WTC11 (cell line): ENCODE results near the gene ZNF620. TPM values are rescaled to one million over a fixed set of nuclear protein-coding genes. Genes with fewer than 3 reads are reported as not detected.

Experiments
- ATAC-seq: fragments of 200-7000 bp; cut with Tn5 transposase; 2 replicates; pipeline ENCODE4 v1.10.0; 2021; ENCODE audit warnings: mild to moderate bottlenecking, moderate library complexity
- CTCF ChIA-PET: fragments of 300-600 bp; sonication (Branson Sonifier 250); formaldehyde crosslinking; loops from one replicate; lab custom pipeline; 2021; ENCODE audit warnings: antibody characterized with exemption; lab: Charles Lee
- POLR2A ChIA-PET: fragments of 350-600 bp; sonication (Branson Sonifier 250); formaldehyde crosslinking; loops from one replicate; lab custom pipeline; 2021; ENCODE audit warnings: antibody characterized with exemption; lab: Charles Lee
- DNase-seq: peaks from one replicate; pipeline ENCODE4 v3.0.0; 2021; ENCODE audit warnings: low spot score
- H3K27ac Mint-ChIP-seq: 2 replicates; pipeline ENCODE4 v1.8.0; 2021; ENCODE audit warnings: mixed read lengths
- H3K27me3 Mint-ChIP-seq: 2 replicates; pipeline ENCODE4 v1.8.0; 2021; ENCODE audit warnings: low read depth, mild to moderate bottlenecking, moderate library complexity, mixed read lengths
- H3K36me3 Mint-ChIP-seq: 2 replicates; pipeline ENCODE4 v1.8.0; 2021; ENCODE audit warnings: mixed read lengths
- H3K4me1 Mint-ChIP-seq: 2 replicates; pipeline ENCODE4 v1.8.0; 2022; ENCODE audit warnings: mixed read lengths
- H3K4me3 Mint-ChIP-seq: 2 replicates; pipeline ENCODE4 v1.8.0; 2021; ENCODE audit warnings: mild to moderate bottlenecking, moderate library complexity, mixed read lengths
- H3K9me3 Mint-ChIP-seq: 2 replicates; pipeline ENCODE4 v1.8.0; 2021; ENCODE audit warnings: mixed read lengths
- ATF3 ChIP-seq: sonication (generic); formaldehyde crosslinking; conservative IDR thresholded peaks from 2 replicates; pipeline ENCODE4 v1.8.1; 2022; ENCODE audit warnings: mild to moderate bottlenecking, missing genetic modification reagents
- CDX4 ChIP-seq: fragments of 250-450 bp; sonication (Bioruptor Pico); IDR thresholded peaks from 2 replicates; pipeline ENCODE4 v1.9.0; 2021; ENCODE audit warnings: moderate library complexity, mild to moderate bottlenecking, inconsistent platforms, borderline replicate concordance
- EMX1 ChIP-seq: fragments of 250-450 bp; sonication (Bioruptor Pico); IDR thresholded peaks from 2 replicates; pipeline ENCODE4 v1.8.0; 2021; ENCODE audit warnings: mild to moderate bottlenecking
- ETV6 ChIP-seq: sonication (generic); formaldehyde crosslinking; IDR thresholded peaks from 2 replicates; pipeline ENCODE4 v1.8.1; 2022; ENCODE audit warnings: mild to moderate bottlenecking, missing genetic modification reagents
- FOXJ3 ChIP-seq: sonication (generic); formaldehyde crosslinking; IDR thresholded peaks from 2 replicates; pipeline ENCODE4 v1.9.0; 2021; ENCODE audit warnings: missing genetic modification reagents, mild to moderate bottlenecking, borderline replicate concordance
- FOXK1 ChIP-seq: sonication (generic); formaldehyde crosslinking; IDR thresholded peaks from 2 replicates; pipeline ENCODE4 v1.8.0; 2022; ENCODE audit warnings: mild to moderate bottlenecking, moderate library complexity, missing genetic modification reagents
- MYBL2 ChIP-seq: sonication (generic); formaldehyde crosslinking; IDR thresholded peaks from 2 replicates; pipeline ENCODE4 v1.8.1; 2023; ENCODE audit warnings: mild to moderate bottlenecking, moderate library complexity, missing genetic modification reagents
- NFE2L1 ChIP-seq: sonication (generic); formaldehyde crosslinking; IDR thresholded peaks from 2 replicates; pipeline ENCODE4 v1.8.1; 2023; ENCODE audit warnings: missing genetic modification reagents
- SMAD3 ChIP-seq: sonication (generic); formaldehyde crosslinking; IDR thresholded peaks from 2 replicates; pipeline ENCODE4 v1.8.0; 2022; ENCODE audit warnings: missing genetic modification reagents, mild to moderate bottlenecking, borderline replicate concordance
- TEAD1 ChIP-seq: sonication (generic); formaldehyde crosslinking; IDR thresholded peaks from 2 replicates; pipeline ENCODE4 v1.8.0; 2022; ENCODE audit warnings: mild to moderate bottlenecking, missing genetic modification reagents
- TEAD4 ChIP-seq: sonication (generic); formaldehyde crosslinking; IDR thresholded peaks from 2 replicates; pipeline ENCODE4 v1.8.0; 2022; ENCODE audit warnings: mild to moderate bottlenecking, missing genetic modification reagents
- TP53 ChIP-seq: sonication (generic); formaldehyde crosslinking; IDR thresholded peaks from 2 replicates; pipeline ENCODE4 v1.8.1; 2023; ENCODE audit warnings: mild to moderate bottlenecking, missing genetic modification reagents
- ZBTB21 ChIP-seq: sonication (generic); formaldehyde crosslinking; IDR thresholded peaks from 2 replicates; pipeline ENCODE4 v1.8.1; 2023; ENCODE audit warnings: mild to moderate bottlenecking, missing genetic modification reagents, borderline replicate concordance
- ZNF219 ChIP-seq: sonication (generic); formaldehyde crosslinking; IDR thresholded peaks from 2 replicates; pipeline ENCODE4 v1.8.0; 2023; ENCODE audit warnings: missing genetic modification reagents, mild to moderate bottlenecking, borderline replicate concordance
- ZNF317 ChIP-seq: sonication (generic); formaldehyde crosslinking; IDR thresholded peaks from 2 replicates; pipeline ENCODE4 v1.8.1; 2023; ENCODE audit warnings: low read depth, mild to moderate bottlenecking, moderate library complexity, missing genetic modification reagents, borderline replicate concordance
- ZNF423 ChIP-seq: fragments of 250-450 bp; sonication (Bioruptor Pico); IDR thresholded peaks from 2 replicates; pipeline ENCODE4 v2.1.2; 2022; ENCODE audit warnings: mild to moderate bottlenecking, moderate library complexity
- total RNA-seq: library from RNA; stranded (reverse); gene quantifications from 3 replicates; pipeline ENCODE4 v1.2.3, GENCODE V29; 2021
- TF ChIP-seq, protein P1 (sequence below): fragments of 250-450 bp; sonication (Bioruptor Pico); IDR thresholded peaks from 2 replicates; pipeline ENCODE4 v2.1.2; 2022; ENCODE audit warnings: mild to moderate bottlenecking, moderate library complexity
- TF ChIP-seq, protein P2 (sequence below): fragments of 250-450 bp; sonication (Bioruptor Pico); IDR thresholded peaks from 2 replicates; pipeline ENCODE4 v1.9.0; 2021; ENCODE audit warnings: mild to moderate bottlenecking

The ZNF620 gene
- total RNA-seq, 1 experiment from 2014 or later: 15.6 TPM

DNA sequence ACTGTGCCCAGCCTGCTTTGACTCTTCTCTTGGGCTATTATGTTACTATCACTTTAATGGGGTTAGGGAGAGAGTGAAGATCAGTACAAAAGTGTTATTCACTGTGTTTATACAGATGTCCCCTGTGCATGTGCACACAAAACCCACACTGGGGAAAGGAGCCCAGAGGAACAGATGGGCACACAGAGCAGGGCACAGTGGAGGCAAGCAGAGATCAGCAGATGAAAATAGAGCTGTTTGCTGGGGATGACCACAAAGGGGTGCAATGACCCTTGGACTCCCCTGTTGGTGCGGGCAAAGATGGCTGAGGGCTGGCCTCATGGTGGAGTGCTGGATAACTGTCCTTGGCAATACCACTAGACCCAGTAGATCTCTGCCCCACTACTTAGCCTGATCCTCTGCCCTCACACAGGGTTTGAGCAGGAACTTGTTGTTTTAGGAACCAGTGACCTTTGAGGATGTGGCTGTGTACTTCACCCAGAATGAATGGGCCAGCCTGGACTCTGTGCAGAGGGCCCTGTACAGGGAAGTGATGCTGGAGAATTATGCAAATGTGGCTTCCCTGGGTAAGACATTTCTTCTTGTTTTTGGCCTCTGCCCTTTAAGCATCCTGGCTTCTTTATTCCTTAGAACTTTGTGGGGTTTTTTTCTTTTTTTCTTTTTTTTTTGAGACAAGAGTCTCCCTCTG is 5.3 kb downstream of the ZNF620 start (continued):
- no peak for TF ChIP-seq ATF3 (CRISPR knock-in tag)
- TF ChIP-seq, protein P1, sequence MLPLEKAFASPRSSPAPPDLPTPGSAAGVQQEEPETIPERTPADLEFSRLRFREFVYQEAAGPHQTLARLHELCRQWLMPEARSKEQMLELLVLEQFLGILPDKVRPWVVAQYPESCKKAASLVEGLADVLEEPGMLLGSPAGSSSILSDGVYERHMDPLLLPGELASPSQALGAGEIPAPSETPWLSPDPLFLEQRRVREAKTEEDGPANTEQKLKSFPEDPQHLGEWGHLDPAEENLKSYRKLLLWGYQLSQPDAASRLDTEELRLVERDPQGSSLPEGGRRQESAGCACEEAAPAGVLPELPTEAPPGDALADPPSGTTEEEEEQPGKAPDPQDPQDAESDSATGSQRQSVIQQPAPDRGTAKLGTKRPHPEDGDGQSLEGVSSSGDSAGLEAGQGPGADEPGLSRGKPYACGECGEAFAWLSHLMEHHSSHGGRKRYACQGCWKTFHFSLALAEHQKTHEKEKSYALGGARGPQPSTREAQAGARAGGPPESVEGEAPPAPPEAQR: no peak
- no peak for TF ChIP-seq MYBL2 (CRISPR knock-in tag)
- no peak for TF ChIP-seq ZBTB21 (CRISPR knock-in tag)
- TF ChIP-seq TP53 (CRISPR knock-in tag): no peak
- TF ChIP-seq EMX1: no peak
- TF ChIP-seq, protein P2, sequence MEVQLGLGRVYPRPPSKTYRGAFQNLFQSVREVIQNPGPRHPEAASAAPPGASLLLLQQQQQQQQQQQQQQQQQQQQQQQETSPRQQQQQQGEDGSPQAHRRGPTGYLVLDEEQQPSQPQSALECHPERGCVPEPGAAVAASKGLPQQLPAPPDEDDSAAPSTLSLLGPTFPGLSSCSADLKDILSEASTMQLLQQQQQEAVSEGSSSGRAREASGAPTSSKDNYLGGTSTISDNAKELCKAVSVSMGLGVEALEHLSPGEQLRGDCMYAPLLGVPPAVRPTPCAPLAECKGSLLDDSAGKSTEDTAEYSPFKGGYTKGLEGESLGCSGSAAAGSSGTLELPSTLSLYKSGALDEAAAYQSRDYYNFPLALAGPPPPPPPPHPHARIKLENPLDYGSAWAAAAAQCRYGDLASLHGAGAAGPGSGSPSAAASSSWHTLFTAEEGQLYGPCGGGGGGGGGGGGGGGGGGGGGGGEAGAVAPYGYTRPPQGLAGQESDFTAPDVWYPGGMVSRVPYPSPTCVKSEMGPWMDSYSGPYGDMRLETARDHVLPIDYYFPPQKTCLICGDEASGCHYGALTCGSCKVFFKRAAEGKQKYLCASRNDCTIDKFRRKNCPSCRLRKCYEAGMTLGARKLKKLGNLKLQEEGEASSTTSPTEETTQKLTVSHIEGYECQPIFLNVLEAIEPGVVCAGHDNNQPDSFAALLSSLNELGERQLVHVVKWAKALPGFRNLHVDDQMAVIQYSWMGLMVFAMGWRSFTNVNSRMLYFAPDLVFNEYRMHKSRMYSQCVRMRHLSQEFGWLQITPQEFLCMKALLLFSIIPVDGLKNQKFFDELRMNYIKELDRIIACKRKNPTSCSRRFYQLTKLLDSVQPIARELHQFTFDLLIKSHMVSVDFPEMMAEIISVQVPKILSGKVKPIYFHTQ: no peak
- TF ChIP-seq, all 79 proteins: peak for 0

- H3K27me3 Mint-ChIP-seq: no peaks in the 10 kb centered on the region
- no peaks in the 10 kb centered on the region for H3K4me1 Mint-ChIP-seq
- POLR2A ChIA-PET: no interaction called here
- peaks cover 6% of the 10 kb centered on the region for H3K9me3 Mint-ChIP-seq
- ATAC-seq (no peak), DNase-seq (no peak)
- no peak overlapping the region for H3K4me3 Mint-ChIP-seq
- no peak overlapping the region for H3K27ac Mint-ChIP-seq
- H3K36me3 Mint-ChIP-seq: peaks cover 49% of the 10 kb centered on the region
- CTCF ChIA-PET: no interaction called here
- TF ChIP-seq ZNF317 (CRISPR knock-in tag): no peak
- TF ChIP-seq FOXJ3 (CRISPR knock-in tag): no peak
- no peak for TF ChIP-seq SMAD3
- no peak for TF ChIP-seq TEAD4 (CRISPR knock-in tag)
Observed at GRCh38 chr3:40516201-40516600, 10.4 kb downstream of the ZNF620 start.

DNA sequence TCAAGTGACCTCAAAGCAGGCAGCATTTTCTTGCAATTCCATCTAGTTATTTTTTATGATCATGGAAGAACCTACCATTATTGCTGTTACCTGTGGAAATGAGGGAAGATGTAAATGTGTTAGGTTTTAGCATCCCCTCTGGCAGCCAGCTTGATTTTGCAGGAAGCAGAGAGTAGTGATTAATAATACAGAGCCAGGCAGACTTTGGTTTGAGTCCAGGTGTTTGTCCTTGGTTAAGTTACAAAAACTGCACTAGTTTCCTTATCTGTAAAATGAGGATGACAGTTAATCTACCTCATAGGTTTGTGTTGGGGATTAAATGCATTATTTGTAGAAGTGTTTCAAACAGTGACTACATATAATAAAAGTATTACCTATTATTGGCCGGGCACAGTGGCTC is 12.2 kb downstream of the ZNF620 start:
- POLR2A ChIA-PET: no interaction called here
- peaks cover 39% of the 10 kb centered on the region for H3K36me3 Mint-ChIP-seq
- CTCF ChIA-PET: no interaction called here
- peaks cover 6% of the 10 kb centered on the region for H3K9me3 Mint-ChIP-seq
- no peak for DNase-seq
- ATAC-seq: no peak
- H3K27ac Mint-ChIP-seq: no peak overlapping the region
- H3K27me3 Mint-ChIP-seq: no peaks in the 10 kb centered on the region
- H3K4me1 Mint-ChIP-seq: no peaks in the 10 kb centered on the region
- no peak overlapping the region for H3K4me3 Mint-ChIP-seq
- no peak for TF ChIP-seq CDX4
- TF ChIP-seq, all 79 proteins: peak for 0

GRCh38 chr3:40518848-40519247 is 13.0 kb downstream of the ZNF620 start:
- H3K36me3 Mint-ChIP-seq: peaks cover 39% of the 10 kb centered on the region
- ChIA-PET POLR2A (no interaction called here), CTCF (no interaction called here)
- TF ChIP-seq ETV6 (CRISPR knock-in tag): no peak
- no peak for TF ChIP-seq ZNF219 (CRISPR knock-in tag)
- no peak for TF ChIP-seq TEAD1 (CRISPR knock-in tag)
- TF ChIP-seq NFE2L1 (CRISPR knock-in tag): no peak
- no peak for TF ChIP-seq FOXK1
- no peak for TF ChIP-seq ZNF423
- H3K9me3 Mint-ChIP-seq: peaks cover 6% of the 10 kb centered on the region
- peaks cover 3% of the 10 kb centered on the region for H3K4me1 Mint-ChIP-seq
- no peak for ATAC-seq
- H3K27me3 Mint-ChIP-seq: no peaks in the 10 kb centered on the region
- no peak for DNase-seq
- no peak overlapping the region for H3K27ac Mint-ChIP-seq
- H3K4me3 Mint-ChIP-seq: no peak overlapping the region
